ENCODE measurements around the gene BICDL1. TPM values are rescaled to one million over a fixed set of nuclear protein-coding genes. Genes with fewer than 3 reads are reported as not detected.
A peak's percentile ranks its signal among the peaks of the same experiment; 100 is the strongest.

The BICDL1 gene
- total RNA-seq, 1 donor from 2014 or later, result 2.8 TPM

- Mint-ChIP-seq H3K27me3 (ENCODE audit: unreplicated experiment) (peaks cover 4% of the 10 kb centered on the region), H3K9me3 (ENCODE audit: unreplicated experiment) (no peaks in the 10 kb centered on the region), H3K4me1 (ENCODE audit: unreplicated experiment) (peaks cover 29% of the 10 kb centered on the region), H3K27ac (ENCODE audit: unreplicated experiment) (no peak overlapping the region), H3K36me3 (ENCODE audit: low read depth, unreplicated experiment) (peaks cover 19% of the 10 kb centered on the region), H3K4me3 (ENCODE audit: unreplicated experiment) (no peak overlapping the region)
- DNase-seq (ENCODE audit: low spot score), result no peak
- no peak for TF ChIP-seq CTCF (IDR thresholded peaks at IDR 0.05; ENCODE audit: unreplicated experiment)
These were observed 117.1 kb downstream of the BICDL1 start for GRCh38 chr12:120106151-120106550.

- Mint-ChIP-seq H3K36me3 (ENCODE audit: low read depth, unreplicated experiment) (peaks cover 21% of the 10 kb centered on the region), H3K27ac (ENCODE audit: unreplicated experiment) (no peak overlapping the region), H3K4me3 (ENCODE audit: unreplicated experiment) (no peak overlapping the region), H3K9me3 (ENCODE audit: unreplicated experiment) (no peaks in the 10 kb centered on the region), H3K27me3 (ENCODE audit: unreplicated experiment) (peaks cover 2% of the 10 kb centered on the region), H3K4me1 (ENCODE audit: unreplicated experiment) (peaks cover 26% of the 10 kb centered on the region)
- TF ChIP-seq CTCF (IDR thresholded peaks at IDR 0.05; ENCODE audit: unreplicated experiment), result no peak
- no peak for DNase-seq (ENCODE audit: low spot score)
These were observed 120.7 kb downstream of the BICDL1 start for GRCh38 chr12:120109570-120110267.

GRCh38 chr12:120110550-120111501 is 121.8 kb downstream of the BICDL1 start:
- peak; percentile 38 for DNase-seq (ENCODE audit: low spot score)
- Mint-ChIP-seq H3K27me3 (ENCODE audit: unreplicated experiment) (peaks cover 12% of the 10 kb centered on the region), H3K9me3 (ENCODE audit: unreplicated experiment) (no peaks in the 10 kb centered on the region), H3K27ac (ENCODE audit: unreplicated experiment) (peak overlapping the region; percentile 70), H3K4me1 (ENCODE audit: unreplicated experiment) (peaks cover 32% of the 10 kb centered on the region), H3K4me3 (ENCODE audit: unreplicated experiment) (no peak overlapping the region), H3K36me3 (ENCODE audit: low read depth, unreplicated experiment) (peaks cover 25% of the 10 kb centered on the region)
- TF ChIP-seq CTCF (IDR thresholded peaks at IDR 0.05; ENCODE audit: unreplicated experiment), result no peak

GRCh38 chr12:120115066-120115465 is 126.0 kb downstream of the BICDL1 start:
- peaks cover 30% of the 10 kb centered on the region for H3K36me3 Mint-ChIP-seq (ENCODE audit: low read depth, unreplicated experiment)
- TF ChIP-seq CTCF (IDR thresholded peaks at IDR 0.05; ENCODE audit: unreplicated experiment), result no peak
- peak overlapping the region; percentile 98 for H3K4me3 Mint-ChIP-seq (ENCODE audit: unreplicated experiment)
- peak overlapping the region; percentile 92 for H3K27ac Mint-ChIP-seq (ENCODE audit: unreplicated experiment)
- peaks cover 19% of the 10 kb centered on the region for H3K27me3 Mint-ChIP-seq (ENCODE audit: unreplicated experiment)
- H3K9me3 Mint-ChIP-seq (ENCODE audit: unreplicated experiment), result no peaks in the 10 kb centered on the region
- H3K4me1 Mint-ChIP-seq (ENCODE audit: unreplicated experiment), result peaks cover 57% of the 10 kb centered on the region
- no peak for DNase-seq (ENCODE audit: low spot score)

Measured in endothelial cell (in vitro differentiated cells).